ENCODE results near the gene CIITA. TPM values are rescaled to one million over a fixed set of nuclear protein-coding genes. Genes with fewer than 3 reads are reported as not detected.
A peak's percentile ranks its signal among the peaks of the same experiment; 100 is the strongest.

The CIITA gene
- total RNA-seq, 2 experiments from 2014 or later = 2.4 to 3.0 TPM

DNA sequence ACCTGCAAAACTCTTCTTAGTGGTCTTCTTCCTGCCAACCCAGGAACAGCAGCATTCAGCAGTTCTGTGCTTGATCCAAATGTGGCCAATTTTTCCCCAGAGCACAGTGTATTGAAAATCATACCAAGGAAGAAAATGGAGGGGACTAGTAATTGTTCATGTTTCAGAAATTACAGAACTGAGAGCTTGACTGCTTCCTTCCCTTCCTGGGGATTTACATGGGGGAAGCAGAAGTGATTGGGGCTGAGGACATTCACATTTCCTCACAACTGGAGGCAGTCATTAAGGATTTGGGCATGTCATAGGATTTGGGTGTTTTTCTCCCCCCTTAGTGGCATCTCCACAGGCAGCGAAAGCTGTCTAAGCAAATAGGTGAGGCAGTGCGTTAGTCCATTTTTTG is 19.7 kb downstream of the CIITA start:
- H3K4me1 ChIP-seq (ENCODE audit: insufficient read depth, low read length) = no peaks in the 10 kb centered on the region
- Mint-ChIP-seq H3K4me3 (no peak overlapping the region), H3K36me3 (ENCODE audit: low read depth) (no peaks in the 10 kb centered on the region), H3K27me3 (peaks cover 13% of the 10 kb centered on the region), H3K9me3 (no peaks in the 10 kb centered on the region), H3K27ac (no peak overlapping the region), H3K4me1 (ENCODE audit: low read depth) (no peaks in the 10 kb centered on the region)
- H3K27ac ChIP-seq (ENCODE audit: low read depth in 1 of 2, low read length in 2 of 2) = no peak overlapping the region
- TF ChIP-seq, protein P1, sequence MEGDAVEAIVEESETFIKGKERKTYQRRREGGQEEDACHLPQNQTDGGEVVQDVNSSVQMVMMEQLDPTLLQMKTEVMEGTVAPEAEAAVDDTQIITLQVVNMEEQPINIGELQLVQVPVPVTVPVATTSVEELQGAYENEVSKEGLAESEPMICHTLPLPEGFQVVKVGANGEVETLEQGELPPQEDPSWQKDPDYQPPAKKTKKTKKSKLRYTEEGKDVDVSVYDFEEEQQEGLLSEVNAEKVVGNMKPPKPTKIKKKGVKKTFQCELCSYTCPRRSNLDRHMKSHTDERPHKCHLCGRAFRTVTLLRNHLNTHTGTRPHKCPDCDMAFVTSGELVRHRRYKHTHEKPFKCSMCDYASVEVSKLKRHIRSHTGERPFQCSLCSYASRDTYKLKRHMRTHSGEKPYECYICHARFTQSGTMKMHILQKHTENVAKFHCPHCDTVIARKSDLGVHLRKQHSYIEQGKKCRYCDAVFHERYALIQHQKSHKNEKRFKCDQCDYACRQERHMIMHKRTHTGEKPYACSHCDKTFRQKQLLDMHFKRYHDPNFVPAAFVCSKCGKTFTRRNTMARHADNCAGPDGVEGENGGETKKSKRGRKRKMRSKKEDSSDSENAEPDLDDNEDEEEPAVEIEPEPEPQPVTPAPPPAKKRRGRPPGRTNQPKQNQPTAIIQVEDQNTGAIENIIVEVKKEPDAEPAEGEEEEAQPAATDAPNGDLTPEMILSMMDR (IDR thresholded peaks at IDR 0.05) = no peak
- ATAC-seq (ENCODE audit: poor library complexity) (no peak), DNase-seq (peak in 1 of 14 experiments; percentile 35)
- H3K27me3 ChIP-seq (ENCODE audit: control insufficient read depth in 1 of 2, insufficient read depth in 2 of 2, low read length in 2 of 2) = no peaks in the 10 kb centered on the region
- POLR2A ChIA-PET = no interaction called here
- intact Hi-C loops (cut with DNase I, micrococcal nuclease) = no loop called here
- H3K9me3 ChIP-seq (ENCODE audit: control insufficient read depth in 1 of 2, insufficient read depth in 1 of 2, low read length in 2 of 2) = peaks cover 0 to under 1% of the 10 kb centered on the region in 2 experiments
- H3K36me3 ChIP-seq (ENCODE audit: insufficient read depth, low read length) = no peaks in the 10 kb centered on the region
- H3K4me3 ChIP-seq (ENCODE audit: low read length) = no peak overlapping the region
- CTCF ChIA-PET = no interaction called here

DNA sequence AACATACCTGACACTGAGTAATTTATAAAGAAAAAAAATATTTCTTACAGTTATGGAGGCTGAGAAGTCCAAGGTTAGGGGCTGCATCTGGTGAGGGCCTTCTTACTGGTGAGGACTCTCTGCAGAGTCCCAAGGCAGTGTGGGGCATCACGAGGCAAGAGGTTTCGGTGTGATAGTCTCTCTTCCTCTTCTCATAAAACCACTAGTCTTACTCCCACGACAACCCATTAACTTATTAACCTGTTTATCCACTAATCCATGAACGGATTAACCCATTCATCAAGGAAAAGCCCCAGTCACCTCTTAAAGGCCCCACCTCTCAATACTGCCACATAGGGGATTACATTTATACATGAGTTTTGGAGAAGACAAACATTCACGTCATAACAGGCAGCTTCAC is 20.1 kb downstream of the CIITA start:
- no peak overlapping the region for H3K27ac Mint-ChIP-seq
- intact Hi-C loops (cut with DNase I, micrococcal nuclease) = no loop called here
- TF ChIP-seq, protein P1 (IDR thresholded peaks at IDR 0.05) = no peak
- ChIA-PET POLR2A (no interaction called here), CTCF (no interaction called here)
- H3K4me3 Mint-ChIP-seq = no peak overlapping the region
- Histone ChIP-seq H3K36me3 (ENCODE audit: insufficient read depth, low read length) (no peaks in the 10 kb centered on the region), H3K4me3 (ENCODE audit: low read length) (no peak overlapping the region), H3K9me3 (ENCODE audit: control insufficient read depth in 1 of 2, insufficient read depth in 1 of 2, low read length in 2 of 2) (peaks cover 0 to 4% of the 10 kb centered on the region in 2 experiments), H3K4me1 (ENCODE audit: insufficient read depth, low read length) (no peaks in the 10 kb centered on the region), H3K27me3 (ENCODE audit: control insufficient read depth in 1 of 2, insufficient read depth in 2 of 2, low read length in 2 of 2) (no peaks in the 10 kb centered on the region), H3K27ac (ENCODE audit: low read depth in 1 of 2, low read length in 2 of 2) (no peak overlapping the region)
- no peaks in the 10 kb centered on the region for H3K9me3 Mint-ChIP-seq
- H3K4me1 Mint-ChIP-seq (ENCODE audit: low read depth) = no peaks in the 10 kb centered on the region
- ATAC-seq (ENCODE audit: poor library complexity) = no peak
- H3K36me3 Mint-ChIP-seq (ENCODE audit: low read depth) = no peaks in the 10 kb centered on the region
- peaks cover 13% of the 10 kb centered on the region for H3K27me3 Mint-ChIP-seq
- DNase-seq = no peak

DNA sequence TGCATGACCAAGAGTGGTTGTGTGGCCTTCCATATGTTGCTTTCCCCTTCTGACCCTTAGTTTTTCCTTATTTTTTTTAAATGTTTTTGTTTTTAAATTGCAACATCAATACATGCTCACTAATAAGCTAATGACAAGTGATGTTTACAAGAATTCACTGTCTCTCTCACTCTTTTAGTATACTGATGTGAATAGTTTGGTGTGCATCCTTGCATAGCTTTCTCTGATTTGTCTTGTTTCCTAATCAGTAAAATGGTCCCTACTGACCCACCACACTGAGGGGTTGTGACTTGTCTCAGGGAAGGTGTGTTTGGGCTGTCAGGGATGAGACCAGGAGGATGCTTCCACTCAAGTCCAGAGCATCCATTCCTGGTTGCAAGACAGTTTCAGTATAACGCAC is 26.0 kb downstream of the CIITA start:
- H3K27ac ChIP-seq (ENCODE audit: low read depth in 1 of 2, low read length in 2 of 2) = no peak overlapping the region
- no peak overlapping the region for H3K4me3 ChIP-seq (ENCODE audit: low read length)
- no peaks in the 10 kb centered on the region for H3K36me3 ChIP-seq (ENCODE audit: insufficient read depth, low read length)
- Mint-ChIP-seq H3K27me3 (no peaks in the 10 kb centered on the region), H3K36me3 (ENCODE audit: low read depth) (no peaks in the 10 kb centered on the region), H3K4me3 (no peak overlapping the region), H3K4me1 (ENCODE audit: low read depth) (no peaks in the 10 kb centered on the region), H3K27ac (no peak overlapping the region), H3K9me3 (no peaks in the 10 kb centered on the region)
- peaks cover 0 to 14% of the 10 kb centered on the region in 2 experiments for H3K9me3 ChIP-seq (ENCODE audit: control insufficient read depth in 1 of 2, insufficient read depth in 1 of 2, low read length in 2 of 2)
- no peaks in the 10 kb centered on the region for H3K4me1 ChIP-seq (ENCODE audit: insufficient read depth, low read length)
- TF ChIP-seq, protein P1 (IDR thresholded peaks at IDR 0.05) = no peak
- ChIA-PET CTCF (no interaction called here), POLR2A (no interaction called here)
- intact Hi-C loops (cut with DNase I, micrococcal nuclease) = no loop called here
- DNase-seq (no peak), ATAC-seq (ENCODE audit: poor library complexity) (no peak)
- no peaks in the 10 kb centered on the region for H3K27me3 ChIP-seq (ENCODE audit: control insufficient read depth in 1 of 2, insufficient read depth in 2 of 2, low read length in 2 of 2)
